Kidney capillary endothelial cell (primary cell): Measurements from ENCODE around the gene FBXO44.

Experiments used
- DNase-seq: peaks from one replicate; pipeline ENCODE4 v3.0.0-alpha.2; 2018; ENCODE audit warnings: low spot score

Gene FBXO44

GRCh38 chr1:11691302-11691914, 36.7 kb downstream of the FBXO44 start, which contains the start of gene DRAXIN:
DRAXIN (plus strand) TSS chr1:11691710; CDS start chr1:11706259, 14,549 bp downstream.
- peak; percentile 10 for DNase-seq

- no peak for DNase-seq
Observed at GRCh38 chr1:11691928-11692711, 37.4 kb downstream of the FBXO44 start.

GRCh38 chr1:11693024-11693590, 38.4 kb downstream of the FBXO44 start:
- peak; percentile 93 for DNase-seq

GRCh38 chr1:11693917-11694316, 39.2 kb downstream of the FBXO44 start:
- DNase-seq = no peak

- DNase-seq = no peak
Observed at GRCh38 chr1:11695861-11696260, 41.2 kb downstream of the FBXO44 start.

GRCh38 chr1:11697188-11697892, 42.7 kb downstream of the FBXO44 start:
- no peak for DNase-seq

GRCh38 chr1:11697893-11698210, 43.2 kb downstream of the FBXO44 start:
- no peak for DNase-seq

- DNase-seq = no peak
Observed at GRCh38 chr1:11700601-11701467, 46.2 kb downstream of the FBXO44 start.

GRCh38 chr1:11701551-11701961, 46.9 kb downstream of the FBXO44 start:
- no peak for DNase-seq

GRCh38 chr1:11701981-11702803, 47.5 kb downstream of the FBXO44 start:
- no peak for DNase-seq

- DNase-seq = no peak
Observed at GRCh38 chr1:11703357-11704193, 48.9 kb downstream of the FBXO44 start.

- DNase-seq = no peak
Observed at GRCh38 chr1:11704194-11704529, 49.5 kb downstream of the FBXO44 start.

- no peak for DNase-seq
Observed at GRCh38 chr1:11704691-11705475, 50.2 kb downstream of the FBXO44 start.

GRCh38 chr1:11705596-11705995, 50.9 kb downstream of the FBXO44 start:
- DNase-seq = no peak

GRCh38 chr1:11706292-11706691, 51.6 kb downstream of the FBXO44 start:
- no peak for DNase-seq

- DNase-seq = no peak
Observed at GRCh38 chr1:11707621-11708276, 53.1 kb downstream of the FBXO44 start.

GRCh38 chr1:11708554-11709350, 54.1 kb downstream of the FBXO44 start:
- no peak for DNase-seq

- no peak for DNase-seq
Observed at GRCh38 chr1:11711490-11711889, 56.8 kb downstream of the FBXO44 start.
